GM23338 (cell line): ENCODE data around the gene IL1R1.

Source experiments
- CREB1 ChIP-seq: fragments of 250-450 bp; sonication (Bioruptor Pico); IDR thresholded peaks from 2 replicates; pipeline ENCODE4 v1.5.0; 2020; ENCODE audit warnings: low read depth, mild to moderate bottlenecking, moderate library complexity
- CTCF ChIP-seq, 2 experiments: fragments of 200-600 bp in 1 of 2; sonication (generic) in 1 of 2; conservative IDR thresholded peaks; 2 replicates each; pipeline versions ENCODE4 v1.5.1 to v1.6.1; 2016 to 2017; ENCODE audit warnings: antibody characterized with exemption in 2 of 2, low read depth in 2 of 2, mild to moderate bottlenecking in 2 of 2, moderate library complexity in 1 of 2
- EZH2 ChIP-seq: fragments of 200-600 bp; sonication (generic); IDR thresholded peaks from one replicate; pipeline ENCODE4 v1.8.0; 2017; ENCODE audit warnings: antibody characterized with exemption, mild to moderate bottlenecking, low read depth; ENCODE audit not compliant: unreplicated experiment
- EZH2phosphoT487 ChIP-seq: fragments of 200-600 bp; sonication (generic); IDR thresholded peaks from one replicate; pipeline ENCODE4 v1.8.1; 2018; ENCODE audit warnings: antibody characterized with exemption; ENCODE audit not compliant: unreplicated experiment
- JUNB ChIP-seq: IDR thresholded peaks from one replicate; pipeline ENCODE4 v1.6.1; 2016; ENCODE audit warnings: antibody characterized with exemption; ENCODE audit not compliant: unreplicated experiment
- NANOG ChIP-seq: IDR thresholded peaks from 2 replicates; pipeline ENCODE4 v1.6.1; 2016; ENCODE audit warnings: antibody characterized with exemption, borderline replicate concordance
- POLR2AphosphoS5 ChIP-seq: IDR thresholded peaks from 2 replicates; pipeline ENCODE4 v1.6.1; 2016; ENCODE audit warnings: antibody characterized with exemption, low read depth
- REST ChIP-seq: IDR thresholded peaks from one replicate; pipeline ENCODE4 v1.6.1; 2018; ENCODE audit warnings: antibody characterized with exemption; ENCODE audit not compliant: unreplicated experiment
- STAT1 ChIP-seq: IDR thresholded peaks from one replicate; pipeline ENCODE4 v1.6.1; 2016; ENCODE audit warnings: antibody characterized with exemption; ENCODE audit not compliant: unreplicated experiment
- ZNF114 ChIP-seq: fragments of 250-450 bp; sonication (Bioruptor Pico); IDR thresholded peaks from 2 replicates; pipeline ENCODE4 v1.5.0; 2020; ENCODE audit warnings: mild to moderate bottlenecking, moderate library complexity

GRCh38 chr2:102179061-102179460 is 36.5 kb downstream of the IL1R1 start:
- TF ChIP-seq REST (no peak), CTCF (conservative IDR thresholded peaks at IDR 0.05; ENCODE audit: low read depth in 2 of 2) (no peak), POLR2AphosphoS5 (no peak), EZH2 (no peak), CREB1 (no peak), JUNB (no peak), STAT1 (no peak), EZH2phosphoT487 (no peak), NANOG (no peak), ZNF114 (CRISPR knock-in tag) (no peak)
